HG03175 (cell line): Measurements from ENCODE around the gene USP22.
A peak's percentile ranks its signal among the peaks of the same experiment; 100 is the strongest.
"Not testable (repeated sequence)": the region's sequence is repeated elsewhere in the genome, so short reads cannot be mapped to it uniquely, and the experiment has no call there.

ENCODE experiments used
- ATAC-seq: cut with Tn5 transposase; IDR thresholded peaks from one replicate; pipeline ENCODE4 v1.9.1; 2021; ENCODE audit warnings: mild to moderate bottlenecking, moderate library complexity; ENCODE audit not compliant: unreplicated experiment

USP22 gene

GRCh38 chr17:21042458-21043295, at the start of gene USP22:
USP22 (minus strand) TSS chr17:21043011; CDS start chr17:21042835, 176 bp downstream.
- peak; percentile 59 for ATAC-seq

- ATAC-seq = no peak
Measured at GRCh38 chr17:21090902-21091618, 48.2 kb upstream of the USP22 start.

GRCh38 chr17:21089933-21090901, 47.4 kb upstream of the USP22 start:
- no peak for ATAC-seq

- no peak for ATAC-seq
Measured at GRCh38 chr17:21089145-21089544, 46.3 kb upstream of the USP22 start.

- no peak for ATAC-seq
Measured at GRCh38 chr17:21085707-21086106, 42.9 kb upstream of the USP22 start.

GRCh38 chr17:21085280-21085679, 42.5 kb upstream of the USP22 start:
- ATAC-seq = not testable (repeated sequence)

- ATAC-seq = no peak
Measured at GRCh38 chr17:21082001-21082436, 39.2 kb upstream of the USP22 start.

- no peak for ATAC-seq
Measured at GRCh38 chr17:21079196-21079595, 36.4 kb upstream of the USP22 start.

GRCh38 chr17:21078016-21078780, 35.4 kb upstream of the USP22 start:
- no peak for ATAC-seq

- no peak for ATAC-seq
Measured at GRCh38 chr17:21077281-21077680, 34.5 kb upstream of the USP22 start.

GRCh38 chr17:21076242-21076641, 33.4 kb upstream of the USP22 start:
- ATAC-seq = no peak

- ATAC-seq = no peak
Measured at GRCh38 chr17:21075739-21076085, 32.9 kb upstream of the USP22 start.

GRCh38 chr17:21072745-21073197, 30.0 kb upstream of the USP22 start:
- no peak for ATAC-seq

- ATAC-seq = no peak
Measured at GRCh38 chr17:21066394-21066793, 23.6 kb upstream of the USP22 start.

GRCh38 chr17:21061971-21062526, 19.2 kb upstream of the USP22 start:
- peak; percentile 84 for ATAC-seq

GRCh38 chr17:21061158-21061835, 18.5 kb upstream of the USP22 start:
- no peak for ATAC-seq

- no peak for ATAC-seq
Measured at GRCh38 chr17:21059761-21060160, 16.9 kb upstream of the USP22 start.

- no peak for ATAC-seq
Measured at GRCh38 chr17:21058098-21058893, 15.5 kb upstream of the USP22 start.
